NCI-H1092 treated with DMSO at 0.1 percent for 48 hours (cell line): ENCODE results near the gene COL4A2.

Experiments used
- DNase-seq: peaks from one replicate; lab custom pipeline; 2025; lab: John Stamatoyannopoulos, UW

Gene COL4A2

DNA sequence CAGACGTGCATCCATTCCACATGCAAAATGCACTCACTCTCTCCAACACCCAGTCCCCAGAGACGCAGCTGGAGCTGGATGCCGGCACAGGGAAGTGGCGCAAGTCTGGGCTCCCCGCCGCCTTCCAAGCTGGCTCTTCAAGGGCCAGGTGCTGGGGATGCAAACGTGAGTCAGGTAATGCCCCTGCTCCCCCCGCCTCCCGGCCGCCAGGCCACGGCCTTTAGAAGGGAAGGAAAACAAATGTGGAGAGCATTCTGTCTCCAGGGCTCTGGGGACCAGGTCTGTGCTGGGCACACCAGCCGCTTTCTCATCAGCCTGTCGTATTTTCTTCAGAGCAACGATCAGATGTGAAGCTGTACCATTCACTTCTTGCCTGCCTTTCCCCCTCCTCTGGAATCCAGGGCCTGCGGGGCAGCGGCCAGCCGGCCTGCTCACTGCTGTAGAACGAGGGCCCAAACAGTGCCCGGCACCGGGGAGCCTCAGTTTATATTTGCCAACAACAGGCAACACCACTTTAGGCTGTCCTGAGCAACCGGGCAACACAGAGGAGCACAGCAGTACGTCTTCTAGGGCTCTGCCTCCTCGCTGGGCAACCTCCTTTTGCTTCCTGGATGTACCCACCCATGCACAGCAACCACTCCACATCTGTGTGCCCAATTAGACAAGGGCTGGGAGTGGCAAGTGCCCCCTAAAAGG lies 250.7 kb downstream of the COL4A2 start:
- DNase-seq = no peak

DNA sequence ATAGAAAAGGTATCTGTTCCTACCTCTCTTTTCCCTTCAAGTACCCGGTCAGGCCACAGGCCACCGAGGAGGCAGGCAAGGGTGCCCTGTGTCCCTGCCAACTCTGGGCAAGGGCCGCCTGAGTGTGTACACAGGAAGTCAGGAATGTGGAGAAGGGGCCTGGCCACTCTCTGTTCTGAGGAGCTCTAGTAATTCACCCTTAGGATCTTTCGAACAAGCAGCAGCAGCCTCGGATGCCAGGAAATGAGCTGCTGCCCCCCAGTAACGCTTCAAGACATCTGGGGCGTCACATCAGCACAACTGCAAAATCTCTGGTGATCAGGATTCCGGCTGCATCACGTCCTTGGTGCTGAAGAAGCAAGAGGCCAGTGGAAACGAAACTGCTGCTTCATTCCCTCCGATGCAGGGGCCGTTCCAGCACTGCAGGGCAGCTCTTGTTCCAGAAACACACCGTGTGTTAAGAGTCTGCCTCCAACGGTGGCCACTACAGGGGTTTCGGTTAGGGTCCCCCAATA lies 252.4 kb downstream of the COL4A2 start:
- DNase-seq = no peak

DNA sequence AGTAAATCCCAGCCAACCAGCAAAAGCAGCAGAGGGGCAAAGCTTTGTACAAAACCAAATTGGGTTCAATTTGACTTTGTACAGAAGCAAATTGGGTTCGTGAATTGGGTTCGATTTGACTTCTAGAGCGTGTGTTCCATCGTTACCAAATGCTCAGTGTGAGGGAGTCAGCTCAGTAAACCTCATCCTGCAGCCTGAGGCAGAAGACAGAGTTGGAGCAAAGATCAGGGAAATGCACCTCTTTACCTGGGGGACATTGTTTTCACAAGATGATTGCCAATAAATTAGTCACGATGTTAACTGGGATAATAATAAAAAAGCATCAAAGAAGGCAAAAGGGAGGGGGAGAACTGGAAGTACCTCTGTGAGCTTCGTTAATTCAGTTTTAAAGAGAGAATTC lies 252.9 kb downstream of the COL4A2 start:
- DNase-seq = no peak

DNA sequence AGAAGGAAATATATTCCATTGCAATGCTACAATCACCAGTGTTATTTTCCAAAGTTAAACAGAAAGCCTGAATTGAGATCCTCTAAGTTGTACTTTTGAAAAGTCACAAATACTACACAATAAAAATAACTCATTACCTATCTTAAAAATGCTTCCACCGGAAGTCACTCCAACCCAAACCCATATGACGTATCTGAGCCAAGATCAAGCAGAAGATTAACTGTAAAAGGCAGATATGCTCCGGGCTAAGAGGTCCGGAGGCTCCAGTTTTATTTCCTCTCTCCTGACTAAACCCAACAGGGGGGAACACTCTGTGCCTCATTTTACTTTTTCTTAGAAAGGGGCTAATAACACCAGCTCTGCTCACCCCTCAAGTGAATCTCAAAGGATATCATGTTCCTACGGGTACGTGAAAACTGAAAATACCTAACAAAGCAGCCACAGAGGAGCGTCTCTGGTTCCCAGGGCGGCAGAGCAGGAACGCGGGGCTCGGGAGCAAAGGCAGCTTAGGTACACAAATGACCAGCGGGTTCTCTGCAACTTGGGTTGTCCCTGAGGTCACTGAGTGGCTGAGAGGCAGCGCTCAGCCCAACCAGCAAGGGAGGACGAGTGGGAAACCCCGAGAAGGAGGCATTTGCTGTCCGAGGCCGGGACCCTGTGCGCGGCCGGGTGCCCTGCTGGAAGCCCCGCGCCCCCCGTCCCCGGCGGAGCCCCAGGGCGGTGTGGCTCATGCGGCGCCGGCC lies 253.7 kb downstream of the COL4A2 start:
- DNase-seq = no peak

DNA sequence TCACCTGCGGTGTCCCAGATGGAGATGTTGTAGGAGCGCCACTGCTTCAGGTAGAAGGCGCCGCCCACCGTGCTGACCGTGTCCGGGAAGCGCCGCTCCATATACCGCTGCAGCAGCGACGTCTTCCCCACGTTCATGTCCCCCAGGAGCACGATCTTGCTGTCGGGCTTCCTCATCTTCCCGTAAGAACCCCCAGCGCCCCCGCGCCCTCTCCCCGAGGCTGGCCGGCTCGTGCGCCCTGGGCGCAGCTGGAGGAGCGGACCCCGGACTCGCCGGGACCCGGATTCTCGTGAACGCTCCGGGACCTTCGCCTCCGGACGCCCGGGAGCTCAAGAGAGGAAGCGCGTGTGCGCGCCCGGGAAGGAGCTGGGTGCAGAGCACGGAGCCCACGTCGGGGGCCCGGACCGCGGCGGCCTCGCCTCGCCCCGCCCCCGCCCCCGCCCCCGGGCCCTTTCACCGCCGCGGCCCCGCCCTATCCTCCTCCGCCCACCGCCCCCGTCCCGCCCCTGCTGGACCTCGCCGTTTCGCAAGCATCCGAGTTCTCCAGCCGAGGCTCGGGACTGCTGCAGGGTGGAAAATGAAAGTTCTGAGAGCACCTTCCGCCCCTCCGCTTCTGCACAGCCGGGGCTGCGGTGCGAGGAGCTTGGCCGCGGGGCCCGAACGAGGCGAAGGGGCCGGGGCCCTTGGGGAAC lies 254.4 kb downstream of the COL4A2 start, which contains the start of gene RAB20:
TSS of gene RAB20 (minus strand) at position 379 of the 692 bp plus-strand sequence. CDS start at position 176, 203 bp downstream.
- no peak for DNase-seq

DNA sequence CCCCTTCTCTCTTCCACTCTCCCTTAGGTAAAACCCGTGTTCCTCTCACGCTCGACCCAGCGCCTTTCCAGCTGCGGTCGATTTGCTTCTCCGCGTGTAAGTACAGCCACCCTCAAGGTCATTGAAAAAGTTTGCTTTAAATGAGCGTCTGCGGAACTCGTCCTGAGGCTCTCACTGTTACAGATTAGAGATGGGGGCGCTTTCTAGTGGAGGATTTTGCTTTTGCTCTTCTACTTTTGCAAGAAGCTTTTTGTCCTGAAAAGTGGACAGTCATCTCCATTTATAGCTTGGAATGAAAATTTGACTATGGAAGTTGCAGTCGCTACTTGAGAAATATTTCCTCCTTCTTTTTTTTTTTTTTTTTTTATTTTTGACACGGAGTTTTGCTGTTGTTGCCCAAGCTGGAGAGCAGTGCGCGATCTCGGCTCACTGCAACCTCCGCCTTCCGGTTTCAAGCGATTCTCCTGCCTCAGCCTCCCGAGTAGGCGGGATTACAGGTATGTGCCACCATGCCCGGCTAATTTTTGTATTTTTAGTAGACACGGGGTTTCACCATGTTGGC lies 255.0 kb downstream of the COL4A2 start:
- no peak for DNase-seq
